PC-9 (cell line): ENCODE results near the gene ARV1.

Source experiments
- EZH2 ChIP-seq: fragments of 200-600 bp; sonication (generic); IDR thresholded peaks from 2 replicates; pipeline ENCODE4 v1.8.0; 2017; ENCODE audit warnings: antibody characterized with exemption, low read depth
- TF ChIP-seq, protein P1 (sequence below): fragments of 200-600 bp; sonication (generic); conservative IDR thresholded peaks from 2 replicates; pipeline ENCODE4 v1.6.1; 2017; ENCODE audit warnings: mixed run types, antibody characterized with exemption, mild to moderate bottlenecking, moderate library complexity

DNA sequence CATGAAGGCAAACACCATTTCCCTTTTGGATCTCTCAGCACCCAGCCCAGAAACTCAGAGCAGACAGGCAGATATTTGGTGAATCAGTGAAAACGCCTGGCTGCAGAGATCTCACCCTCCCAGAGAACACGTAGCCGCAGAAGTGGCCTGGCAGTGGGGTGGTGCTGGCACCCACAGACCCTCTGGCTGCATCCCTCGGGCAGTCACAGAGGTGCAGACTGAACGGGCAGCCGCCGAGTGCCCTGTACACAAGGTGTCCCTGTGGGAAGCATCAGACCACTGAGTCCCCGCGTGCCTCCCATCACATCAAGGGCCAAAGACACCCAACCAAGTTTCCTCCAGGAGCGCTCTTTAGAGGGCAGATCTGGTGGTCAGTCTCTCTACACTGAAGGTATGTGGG lies 49.1 kb downstream of the ARV1 start:
- TF ChIP-seq, protein P1, sequence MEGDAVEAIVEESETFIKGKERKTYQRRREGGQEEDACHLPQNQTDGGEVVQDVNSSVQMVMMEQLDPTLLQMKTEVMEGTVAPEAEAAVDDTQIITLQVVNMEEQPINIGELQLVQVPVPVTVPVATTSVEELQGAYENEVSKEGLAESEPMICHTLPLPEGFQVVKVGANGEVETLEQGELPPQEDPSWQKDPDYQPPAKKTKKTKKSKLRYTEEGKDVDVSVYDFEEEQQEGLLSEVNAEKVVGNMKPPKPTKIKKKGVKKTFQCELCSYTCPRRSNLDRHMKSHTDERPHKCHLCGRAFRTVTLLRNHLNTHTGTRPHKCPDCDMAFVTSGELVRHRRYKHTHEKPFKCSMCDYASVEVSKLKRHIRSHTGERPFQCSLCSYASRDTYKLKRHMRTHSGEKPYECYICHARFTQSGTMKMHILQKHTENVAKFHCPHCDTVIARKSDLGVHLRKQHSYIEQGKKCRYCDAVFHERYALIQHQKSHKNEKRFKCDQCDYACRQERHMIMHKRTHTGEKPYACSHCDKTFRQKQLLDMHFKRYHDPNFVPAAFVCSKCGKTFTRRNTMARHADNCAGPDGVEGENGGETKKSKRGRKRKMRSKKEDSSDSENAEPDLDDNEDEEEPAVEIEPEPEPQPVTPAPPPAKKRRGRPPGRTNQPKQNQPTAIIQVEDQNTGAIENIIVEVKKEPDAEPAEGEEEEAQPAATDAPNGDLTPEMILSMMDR = no peak
- TF ChIP-seq EZH2 = no peak
